GM19452 (cell line): Measurements from ENCODE around the gene TIGAR.

Experiments used
- ATAC-seq: cut with Tn5 transposase; IDR thresholded peaks from one replicate; pipeline ENCODE4 v1.9.1; 2021; ENCODE audit not compliant: unreplicated experiment

Gene TIGAR

DNA sequence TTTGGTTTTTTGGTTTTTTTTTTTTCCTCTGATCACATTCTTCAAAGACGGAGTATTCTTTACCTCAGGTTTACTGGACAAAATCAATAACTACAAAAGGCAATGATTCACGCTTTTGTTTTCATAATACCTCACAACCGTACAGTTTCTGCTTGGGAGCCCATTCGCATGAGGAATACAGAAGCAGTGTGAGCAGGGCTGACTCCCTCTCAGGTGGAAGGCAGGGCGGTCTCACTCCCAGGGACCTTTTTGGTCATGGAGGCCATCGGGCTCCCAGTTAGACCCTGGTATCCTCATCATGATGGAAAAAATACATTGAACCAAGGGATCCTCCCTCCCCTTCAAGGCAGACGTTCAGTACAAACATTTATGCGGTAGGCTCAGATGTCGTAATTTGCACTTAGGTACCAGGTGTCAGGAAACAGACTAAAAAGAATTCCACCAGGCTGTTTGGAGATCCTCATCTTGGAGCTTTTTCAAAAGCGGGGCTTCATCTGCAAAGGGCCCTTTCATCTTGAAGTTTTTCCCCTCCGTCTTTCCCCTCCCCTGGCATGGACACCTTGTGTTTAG is 19.0 kb upstream of the TIGAR start:
- ATAC-seq, result no peak

DNA sequence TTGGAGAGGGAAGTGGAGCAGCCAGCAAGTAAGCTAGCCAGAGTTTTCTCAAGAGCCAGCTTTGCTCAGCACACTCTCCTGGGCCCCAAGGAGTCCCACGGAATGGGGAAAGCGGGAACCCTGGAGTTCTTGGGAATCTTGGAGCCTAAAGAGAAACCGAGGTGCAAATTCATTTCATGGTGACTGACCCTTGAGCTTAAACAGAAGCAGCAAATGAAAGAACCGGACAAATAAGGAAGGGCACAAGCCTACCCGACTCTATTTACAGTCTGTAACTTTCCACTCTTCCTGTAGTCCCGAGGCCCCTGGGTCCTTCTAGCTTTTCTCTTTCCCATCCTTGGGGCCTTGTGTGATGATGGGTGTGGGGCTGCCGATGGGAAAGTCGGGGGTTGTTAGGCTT is 18.1 kb upstream of the TIGAR start:
- ATAC-seq, result no peak

DNA sequence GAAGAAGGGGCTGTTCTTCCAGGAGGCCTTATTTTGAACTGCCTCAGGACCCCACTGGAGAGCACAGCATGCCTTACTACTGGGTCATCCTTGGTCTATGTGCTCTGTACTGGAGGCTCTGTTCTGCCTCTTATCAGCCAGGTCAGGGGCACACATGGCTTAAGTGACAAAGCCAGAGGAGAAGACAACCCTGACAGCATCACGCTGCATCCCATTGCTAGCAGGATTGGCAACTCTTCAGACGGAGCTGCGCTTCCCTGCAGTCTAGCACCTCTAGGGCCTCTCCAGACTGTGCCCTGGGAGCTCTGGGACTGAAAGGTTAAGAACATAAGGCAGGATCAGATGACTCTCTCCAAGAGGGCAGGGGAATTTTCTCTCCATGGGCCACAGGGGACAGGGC is 17.3 kb upstream of the TIGAR start:
- ATAC-seq, result no peak

DNA sequence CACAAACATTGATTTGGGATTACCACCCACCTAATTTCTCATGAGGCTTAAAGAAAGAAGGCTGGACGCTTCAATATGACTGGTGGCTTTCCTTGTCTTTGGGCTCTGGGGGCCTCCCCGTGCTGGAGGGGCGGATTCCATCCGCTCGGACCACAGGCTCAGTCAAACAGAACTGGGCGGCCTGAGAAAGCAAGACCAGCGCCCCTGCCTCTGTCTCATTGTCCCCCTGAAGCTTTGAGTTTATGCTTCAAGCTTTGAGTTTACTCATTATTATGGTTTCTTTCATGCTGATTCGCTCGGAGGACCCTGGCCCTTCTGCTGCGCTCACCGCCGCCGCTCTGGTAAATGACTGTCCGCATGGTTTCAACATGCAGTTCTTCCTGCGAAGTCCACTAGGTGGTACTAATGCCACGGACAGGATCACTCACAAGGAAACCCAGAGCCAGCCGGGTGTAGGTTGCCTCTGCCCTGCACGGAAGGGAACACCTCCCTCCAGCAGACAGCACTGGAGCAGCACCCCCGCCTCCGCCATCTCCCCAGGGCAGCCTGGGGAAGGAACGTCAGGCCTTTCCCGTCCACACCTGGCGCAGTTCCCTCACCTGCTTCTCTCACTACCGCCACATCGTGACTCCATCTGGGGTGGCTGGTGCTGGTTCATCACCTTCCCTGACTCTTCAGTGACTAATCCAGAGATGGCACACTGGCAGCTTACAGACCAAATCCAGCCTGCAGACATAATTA is 13.2 kb upstream of the TIGAR start:
- no peak for ATAC-seq

DNA sequence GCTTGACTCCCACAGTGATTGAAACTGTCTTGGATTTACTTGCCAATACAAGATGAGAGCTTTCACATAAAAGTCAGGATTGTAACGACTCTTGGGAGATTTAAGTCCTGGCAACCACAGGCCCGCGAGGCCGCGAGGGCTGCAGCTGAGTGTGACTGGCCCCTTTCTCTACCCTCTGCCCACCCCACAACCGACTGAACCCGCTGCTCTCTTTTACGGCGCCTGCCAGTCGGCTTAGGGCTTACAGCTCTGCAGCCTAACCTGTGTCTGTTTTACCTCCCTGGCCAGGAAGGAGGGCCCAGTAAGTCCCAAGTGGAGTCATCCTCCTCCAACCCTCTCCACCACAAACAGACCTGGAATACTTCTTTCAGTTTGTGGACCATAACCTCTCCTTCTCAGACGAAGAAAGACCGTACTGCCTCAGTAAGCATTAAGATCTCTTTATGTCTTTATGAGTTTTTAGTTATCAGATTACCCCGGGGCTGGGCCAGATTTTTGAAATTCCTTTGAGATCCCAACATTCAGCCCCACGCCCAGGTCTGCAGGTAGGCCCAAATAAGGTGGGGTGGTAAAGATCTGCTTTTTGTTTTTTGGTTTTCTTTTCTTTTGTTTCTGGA is 12.6 kb upstream of the TIGAR start:
- ATAC-seq, result no peak

DNA sequence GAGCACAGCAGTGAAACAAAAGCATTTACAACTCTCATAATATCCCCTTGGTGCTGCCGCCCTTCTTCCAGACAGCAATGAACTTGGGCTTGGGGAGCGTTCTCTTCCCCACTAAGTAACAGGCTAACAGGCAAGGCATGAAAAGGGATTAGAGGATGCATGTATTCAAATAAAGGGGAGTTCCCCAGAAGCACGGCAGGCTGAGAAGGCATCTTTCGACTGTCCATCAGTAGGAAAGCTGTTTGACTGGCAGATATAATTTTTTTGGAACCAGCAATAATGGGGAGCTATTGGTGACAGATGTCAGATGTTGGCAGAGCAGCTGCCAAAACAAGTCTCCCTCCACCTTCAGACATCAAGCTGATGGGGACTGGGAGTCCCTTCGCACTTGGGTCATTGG is 9.2 kb upstream of the TIGAR start:
- no peak for ATAC-seq

DNA sequence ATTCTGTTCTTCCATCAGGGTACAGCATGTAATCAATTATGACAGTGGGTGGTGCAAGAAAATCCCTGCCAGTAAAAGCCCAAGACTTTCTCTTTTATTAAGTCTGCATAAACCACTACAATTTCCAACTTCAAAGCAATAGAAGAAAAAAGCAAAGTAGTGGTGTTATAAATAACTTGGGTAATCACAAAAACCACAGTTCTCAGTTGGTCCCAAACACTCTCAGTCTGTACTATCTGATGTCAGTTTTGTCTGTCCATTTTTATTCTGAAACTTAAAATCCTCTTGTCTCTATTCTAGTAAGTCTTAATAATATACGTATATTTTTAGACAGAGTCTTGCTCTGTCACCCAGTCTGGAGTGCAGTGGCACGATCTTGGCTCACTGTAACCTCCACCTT is 8.8 kb upstream of the TIGAR start:
- ATAC-seq, result no peak

DNA sequence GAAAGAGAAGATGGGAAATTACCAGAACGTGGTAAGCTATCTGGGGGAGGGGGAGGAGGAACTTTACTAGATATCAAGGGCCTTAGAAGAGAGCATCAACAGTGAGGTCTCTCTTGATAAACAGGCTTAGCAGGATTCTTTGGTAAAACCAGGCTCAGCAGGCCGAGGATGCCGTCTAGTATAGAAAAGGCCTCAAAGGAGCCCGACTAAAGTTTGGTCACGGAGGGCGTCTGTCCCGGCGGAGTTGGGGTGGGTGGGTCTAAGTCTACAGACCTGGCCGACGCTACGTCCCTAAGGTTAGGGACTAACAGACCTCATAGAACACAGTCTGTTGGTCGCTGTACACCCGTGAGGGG is 538 bp upstream of the TIGAR start:
- peak; percentile 36 for ATAC-seq

DNA sequence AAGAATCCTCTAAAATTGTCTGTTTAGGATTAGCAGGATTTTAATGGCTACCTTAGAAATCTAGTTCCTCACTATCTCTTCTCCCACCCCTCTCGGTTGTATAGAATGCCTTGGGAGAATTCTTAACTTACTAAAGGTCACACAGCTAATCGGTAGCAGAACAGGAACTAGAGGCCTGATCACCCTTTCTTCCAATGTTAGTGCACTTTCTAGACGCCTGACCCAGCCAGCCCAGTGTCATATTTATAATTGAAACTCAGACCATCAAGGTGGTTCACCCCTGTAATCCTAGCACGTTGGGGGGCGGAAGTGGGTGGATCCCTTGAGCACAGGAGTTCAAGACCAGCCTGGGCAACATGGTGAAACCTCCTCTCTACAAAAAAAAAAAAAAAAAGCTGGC is 1.7 kb downstream of the TIGAR start:
- no peak for ATAC-seq

DNA sequence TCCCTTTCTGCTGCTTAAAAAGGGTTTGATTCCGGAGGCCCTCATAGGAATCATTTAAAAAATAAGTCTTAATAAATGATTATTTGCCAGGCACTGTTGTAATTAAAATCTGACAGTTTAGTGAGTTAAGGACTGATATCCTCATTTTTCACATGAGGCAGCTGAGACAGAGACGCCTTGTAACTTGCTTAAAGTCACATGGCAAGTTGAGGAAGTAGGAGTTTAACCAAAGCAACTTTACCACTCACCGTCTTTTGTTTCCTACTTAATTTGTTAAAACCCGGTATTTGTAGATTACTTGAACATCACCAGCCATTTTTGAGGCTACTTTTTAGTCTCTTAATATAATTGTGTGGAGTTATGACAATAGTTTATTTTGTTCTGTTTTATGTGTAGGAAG is 2.4 kb downstream of the TIGAR start:
- ATAC-seq, result no peak

DNA sequence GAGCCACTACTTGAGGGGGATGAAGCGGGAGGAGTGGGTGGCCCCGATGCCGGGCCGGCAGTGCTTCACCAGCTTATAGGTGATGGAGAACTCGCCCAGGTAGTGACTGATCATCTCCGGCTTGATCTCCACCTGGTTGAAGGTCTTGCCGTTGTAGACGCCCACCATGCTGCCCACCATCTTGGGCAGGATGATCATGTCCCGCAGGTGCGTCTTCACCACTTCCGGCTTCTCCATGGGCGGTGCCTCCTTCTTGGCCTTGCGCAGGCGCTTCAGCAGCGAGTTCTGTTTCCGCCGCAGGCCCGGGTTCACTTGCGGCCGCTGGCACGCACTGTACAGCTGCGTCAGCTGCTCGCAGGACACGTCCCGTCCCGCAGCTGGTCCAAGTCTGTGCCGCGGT is 3.4 kb downstream of the TIGAR start:
- no peak for ATAC-seq

DNA sequence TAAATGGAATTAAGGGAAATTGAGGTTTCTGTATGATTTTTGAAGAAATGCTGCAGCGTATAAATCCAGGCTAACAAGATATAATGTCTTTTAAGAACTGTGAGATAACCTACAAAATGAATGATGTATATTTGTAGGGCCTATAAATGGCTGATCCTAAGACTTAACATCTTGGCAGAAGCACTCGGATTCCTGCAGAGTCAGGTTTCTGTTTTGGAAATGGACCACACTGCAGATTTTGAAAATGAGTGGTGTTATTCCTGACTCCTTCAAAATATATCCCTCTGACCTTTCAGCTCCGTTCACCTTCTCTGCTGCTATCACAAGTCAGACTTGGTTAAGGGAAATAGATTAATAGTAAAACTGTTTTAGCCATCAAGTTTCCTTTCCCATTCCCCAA is 5.0 kb downstream of the TIGAR start:
- ATAC-seq, result no peak

DNA sequence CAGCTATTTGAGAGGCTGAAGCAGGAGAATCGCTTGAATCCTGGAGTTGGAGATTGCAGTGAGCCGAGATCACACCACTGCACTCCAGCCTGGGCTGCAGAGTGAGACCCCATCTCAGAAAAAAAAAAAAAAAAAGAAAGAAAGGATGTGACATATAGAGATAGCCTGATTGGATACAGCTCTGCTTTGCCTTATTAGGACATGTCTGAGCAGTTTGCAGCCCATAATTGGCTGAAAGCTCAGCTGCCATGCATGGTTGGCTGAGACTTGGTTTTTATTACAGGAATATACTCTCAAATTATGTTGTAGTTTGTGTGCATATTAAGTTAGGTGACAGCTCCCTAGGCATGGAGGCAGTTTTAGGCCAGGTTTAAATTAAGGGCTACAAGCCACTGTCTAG is 6.3 kb downstream of the TIGAR start:
- no peak for ATAC-seq

DNA sequence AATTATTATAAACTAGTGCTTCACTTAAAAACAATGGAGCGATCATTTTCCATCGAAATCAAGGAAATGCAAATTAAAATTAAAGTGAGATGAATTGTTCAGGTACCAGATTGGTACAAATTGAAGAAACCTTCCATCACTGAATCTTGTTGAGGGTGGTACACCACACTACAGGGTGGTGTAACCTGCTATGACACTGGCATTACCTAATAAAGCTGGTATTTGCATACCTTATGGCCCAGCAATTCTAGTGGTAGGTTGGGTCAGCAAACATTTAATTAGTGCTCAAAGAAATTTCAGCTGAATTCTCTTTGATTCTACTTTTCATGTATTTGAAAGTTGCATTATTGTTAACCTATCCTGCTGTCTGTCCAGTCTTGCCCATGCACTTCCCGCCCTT is 9.2 kb downstream of the TIGAR start:
- no peak for ATAC-seq

DNA sequence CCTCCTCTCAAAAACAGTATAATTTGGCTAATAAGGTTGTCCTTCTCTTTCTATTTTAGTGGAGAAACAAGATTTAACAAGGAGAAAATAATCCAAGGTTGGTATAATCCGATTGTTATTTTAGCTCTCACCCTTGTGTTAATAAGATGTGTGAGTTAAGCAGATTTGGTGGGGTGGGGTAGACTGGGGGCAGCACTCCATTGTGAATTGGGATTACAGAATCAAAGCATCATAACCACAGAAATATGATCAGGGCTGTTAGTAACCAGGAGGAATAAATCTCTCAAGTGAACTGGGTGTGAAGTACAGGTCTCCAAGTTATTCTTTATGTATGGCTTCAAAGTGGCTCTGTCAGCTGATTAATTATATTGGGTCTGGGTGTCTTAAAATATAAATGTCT is 10.2 kb downstream of the TIGAR start:
- ATAC-seq, result no peak

DNA sequence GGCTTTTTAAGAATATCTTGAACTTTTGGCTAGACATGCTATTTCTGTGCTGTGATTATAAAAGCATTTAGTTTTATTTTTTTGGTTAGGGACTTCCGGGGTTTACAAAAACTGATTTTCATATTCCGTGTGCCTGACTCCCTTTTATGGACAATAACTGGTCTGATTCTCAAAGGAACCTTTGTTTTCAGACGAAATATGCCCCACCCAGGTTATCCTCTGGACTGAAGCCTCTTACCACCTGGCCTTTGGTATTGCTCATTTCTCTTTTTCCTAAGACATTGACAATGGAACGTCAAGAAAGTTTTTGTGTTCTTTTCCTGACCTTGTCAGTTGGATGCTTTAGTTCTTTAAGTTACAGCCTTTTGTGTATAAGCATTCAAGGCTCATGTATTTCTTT is 10.8 kb downstream of the TIGAR start:
- ATAC-seq, result no peak

DNA sequence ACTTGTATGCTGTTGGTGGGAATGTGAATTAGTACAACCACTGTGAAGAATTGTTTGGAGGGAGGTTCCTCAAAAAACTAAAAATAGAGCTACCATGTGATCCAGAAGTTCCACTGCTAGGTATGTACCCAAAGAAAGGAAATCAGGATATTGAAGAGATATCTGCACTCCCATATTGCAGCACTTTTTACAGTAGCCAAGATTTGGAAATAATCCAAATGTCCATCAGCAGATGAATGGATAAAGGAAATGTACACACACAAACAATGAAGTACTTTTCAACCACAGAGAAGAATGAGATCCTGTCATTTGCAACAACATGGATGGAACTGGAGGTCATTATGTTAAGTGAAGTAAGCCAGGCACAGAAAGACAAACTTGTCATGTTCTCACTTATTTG is 25.9 kb downstream of the TIGAR start:
- no peak for ATAC-seq

DNA sequence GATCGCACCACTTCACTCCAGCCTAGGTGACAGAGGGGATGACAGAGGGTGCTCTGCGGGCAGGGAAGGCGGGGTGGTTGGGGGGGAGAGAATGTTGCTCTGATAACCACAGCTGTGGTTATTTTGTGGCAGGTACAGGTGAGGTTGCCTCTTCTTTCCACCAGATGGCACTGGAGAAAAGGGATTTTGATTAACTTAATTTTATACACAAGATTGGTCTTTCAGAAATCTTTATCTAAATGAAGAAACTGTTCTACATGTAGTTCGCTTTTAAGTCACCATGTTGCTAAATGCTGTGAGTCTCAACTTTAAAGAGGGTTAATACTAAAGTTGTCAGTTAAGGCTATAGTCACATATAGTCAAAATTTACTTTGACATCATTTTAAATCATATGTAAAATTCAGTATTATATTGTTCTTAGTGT is 32.8 kb downstream of the TIGAR start:
- no peak for ATAC-seq

DNA sequence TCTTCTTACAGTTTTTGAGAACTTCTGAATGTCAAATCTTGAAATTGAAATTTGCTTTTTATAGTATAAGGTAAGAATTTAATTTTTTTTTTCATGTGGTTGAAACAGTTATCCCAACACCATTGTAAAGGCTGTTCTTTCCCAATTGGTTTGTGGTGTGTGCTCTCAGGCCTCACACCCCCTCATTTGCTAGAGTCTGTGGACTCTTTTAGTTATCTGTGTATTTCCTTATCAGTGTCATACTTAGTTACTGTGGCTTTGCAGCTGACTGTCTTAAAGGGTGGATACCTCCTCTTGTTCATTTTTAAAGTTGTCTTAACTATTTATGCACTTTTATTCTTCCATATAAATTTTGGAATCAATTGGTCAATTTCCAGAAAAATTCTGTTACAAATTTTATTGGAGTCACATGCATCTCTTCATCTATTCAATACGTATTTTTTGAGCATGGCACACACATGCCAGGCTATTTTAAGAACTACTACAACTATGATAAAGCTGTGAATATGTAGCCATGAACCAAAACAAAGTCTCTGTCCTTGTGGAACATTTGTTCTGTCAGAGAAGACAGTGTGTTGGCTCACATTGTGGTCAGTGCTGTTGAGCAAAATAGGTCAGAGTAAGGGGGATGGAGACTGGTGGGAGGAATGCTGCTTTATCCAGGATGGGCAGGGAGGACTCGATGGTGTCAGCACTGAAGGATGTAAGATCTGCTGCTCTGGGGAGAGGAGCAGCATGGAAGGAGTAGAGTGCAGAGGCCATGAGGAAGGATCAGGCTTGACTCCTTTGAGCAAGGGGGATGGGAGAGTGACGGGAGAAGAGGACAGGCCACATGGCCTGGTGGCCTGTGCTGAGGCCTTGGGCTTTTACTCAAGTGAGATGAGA is 34.4 kb downstream of the TIGAR start:
- ATAC-seq, result no peak

DNA sequence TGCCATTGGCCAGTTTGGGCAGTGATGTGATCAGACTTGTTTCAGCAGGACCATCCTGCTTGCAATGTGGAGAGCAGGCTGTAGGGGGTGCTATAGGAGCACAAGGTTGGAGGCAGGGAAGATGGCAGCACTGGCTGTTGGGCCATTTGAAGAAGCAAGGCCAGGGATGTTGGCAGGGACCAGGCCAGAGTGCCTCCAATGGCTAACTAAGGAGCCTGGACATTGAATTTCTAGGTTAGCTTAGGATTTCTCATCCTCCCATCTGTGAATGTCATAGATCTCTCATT is 35.0 kb downstream of the TIGAR start:
- ATAC-seq, result no peak

DNA sequence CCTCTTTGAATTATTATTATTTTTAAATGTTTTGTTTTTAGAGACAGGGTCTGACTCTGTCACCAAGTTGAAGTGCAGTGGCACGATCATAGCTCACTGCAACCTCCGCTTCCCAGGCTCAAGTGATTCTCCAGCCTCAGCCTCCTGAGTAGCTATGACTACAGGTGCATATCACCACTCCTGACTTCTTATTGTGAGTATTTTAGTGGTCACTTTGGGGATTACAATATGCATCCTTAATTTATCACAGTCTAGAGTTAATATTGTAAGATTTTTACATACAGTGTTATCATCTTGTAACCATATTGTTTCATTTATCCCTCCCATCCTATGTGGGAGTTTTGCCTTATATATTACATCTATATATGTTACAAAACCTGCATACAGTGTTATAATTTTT is 45.1 kb downstream of the TIGAR start:
- no peak for ATAC-seq

DNA sequence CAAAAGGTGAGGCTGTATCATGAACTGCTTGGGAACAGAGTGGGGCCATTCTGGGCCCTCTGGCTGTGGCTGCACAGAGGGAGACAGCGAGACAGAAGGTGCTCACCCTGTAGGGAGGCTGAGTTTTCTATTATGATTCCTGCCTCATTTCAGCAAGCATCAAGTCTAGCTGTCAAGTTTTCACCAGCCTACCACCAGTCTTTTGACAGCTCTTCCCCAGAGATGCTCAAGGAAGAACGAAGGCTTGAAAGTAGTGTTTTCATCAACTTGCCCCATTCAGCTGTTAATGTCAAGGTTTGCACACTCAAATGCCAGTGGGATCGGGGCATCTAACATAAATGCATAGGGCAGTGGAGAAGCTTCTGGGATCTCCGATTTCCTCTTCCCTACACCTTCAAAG is 48.5 kb downstream of the TIGAR start:
- no peak for ATAC-seq
